B cell (primary cell): Measurements from ENCODE around the gene KCTD5. TPM values are rescaled to one million over a fixed set of nuclear protein-coding genes. Genes with fewer than 3 reads are reported as not detected.

ENCODE experiments used
- ATAC-seq: fragments of 200-7000 bp; cut with Tn5 transposase; one replicate; pipeline ENCODE4 v1.10.0; 2021; ENCODE audit warnings: low read depth, mild to moderate bottlenecking, moderate number of reproducible peaks, moderate library complexity
- CTCF ChIA-PET: fragments of 350-600 bp; sonication (Branson Sonifier 250); formaldehyde crosslinking; loops from one replicate; lab custom pipeline; 2021; ENCODE audit warnings: antibody characterized with exemption, inconsistent platforms; lab: Charles Lee
- POLR2A ChIA-PET: fragments of 350-600 bp; sonication (Branson Sonifier 250); formaldehyde crosslinking; loops from one replicate; lab custom pipeline; 2021; ENCODE audit warnings: antibody characterized with exemption; lab: Charles Lee
- DNase-seq: peaks from one replicate; pipeline ENCODE4 v3.0.0; 2013
- H2AFZ ChIP-seq: 2 replicates; pipeline ENCODE4 v1.6.1; 2012; ENCODE audit warnings: mild to moderate bottlenecking, low read depth, low read length; ENCODE audit not compliant: insufficient read depth, poor library complexity, severe bottlenecking
- H3K27ac ChIP-seq, 2 donors: 1 replicate in 1 of 2; 2 replicates in 1 of 2; pipeline ENCODE4 v1.5.1; 2012 to 2013; ENCODE audit warnings: low read length in 2 of 2, mild to moderate bottlenecking in 2 of 2, moderate library complexity in 1 of 2
- H3K27me3 ChIP-seq, 4 experiments: fragments of 200-600 bp in 1 of 4; sonication (generic) in 1 of 4; replicated peaks in 1 of 4; 1 replicate in 2 of 4; 2 replicates in 2 of 4; pipeline versions ENCODE4 v1.6.1 to v1.7.0; 2013 to 2016; ENCODE audit warnings: low read length in 3 of 4, mild to moderate bottlenecking in 2 of 4, mixed read lengths in 1 of 4, moderate library complexity in 1 of 4; ENCODE audit not compliant: insufficient read depth in 4 of 4, control insufficient read depth in 3 of 4; ENCODE audit errors: control extremely low read depth in 1 of 4
- H3K36me3 ChIP-seq, 2 experiments: replicated peaks in 1 of 2; 1 replicate in 1 of 2; 2 replicates in 1 of 2; pipeline versions ENCODE4 v1.6.1 to v1.7.1; 2013; ENCODE audit warnings: low read length in 1 of 2; ENCODE audit not compliant: insufficient read depth in 2 of 2, control insufficient read depth in 1 of 2; ENCODE audit errors: control extremely low read depth in 1 of 2, extremely low read depth in 1 of 2
- H3K4me1 ChIP-seq, 2 donors: fragments of 200-600 bp in 1 of 2; sonication (generic) in 1 of 2; 1 replicate in 1 of 2; 2 replicates in 1 of 2; pipeline versions ENCODE4 v1.5.1 to v1.6.1; 2013 to 2017; ENCODE audit warnings: low read length in 2 of 2; ENCODE audit not compliant: control insufficient read depth in 2 of 2, insufficient read depth in 2 of 2
- H3K4me2 ChIP-seq: replicated peaks from 2 replicates; pipeline ENCODE3; 2012; ENCODE audit warnings: mild to moderate bottlenecking, low read depth, low read length; ENCODE audit not compliant: poor library complexity, severe bottlenecking
- H3K4me3 ChIP-seq, 5 experiments: fragments of 200-600 bp in 1 of 5; sonication (generic) in 1 of 5; 1 replicate in 3 of 5; 2 replicates in 2 of 5; pipeline versions ENCODE4 v1.5.1 to v1.7.0; 2011 to 2016; ENCODE audit warnings: low read length in 4 of 5, mild to moderate bottlenecking in 4 of 5, low read depth in 2 of 5, control low read depth in 1 of 5, moderate library complexity in 1 of 5; ENCODE audit not compliant: insufficient read depth in 1 of 5; ENCODE audit errors: control extremely low read depth in 1 of 5, extremely low read depth in 1 of 5
- H3K79me2 ChIP-seq: fragments of 200-600 bp; sonication (generic); one replicate; pipeline ENCODE4 v1.6.0; 2016; ENCODE audit warnings: low read length; ENCODE audit not compliant: control insufficient read depth, insufficient read depth
- H3K9ac ChIP-seq: fragments of 200-600 bp; sonication (generic); 2 replicates; pipeline ENCODE4 v1.6.1; 2017; ENCODE audit warnings: mild to moderate bottlenecking, low read length, moderate library complexity
- H3K9me3 ChIP-seq, 3 donors: one replicate each; pipeline versions ENCODE4 v1.6.1 to v1.7.1; 2013; ENCODE audit warnings: low read length in 2 of 3; ENCODE audit not compliant: control insufficient read depth in 2 of 3, insufficient read depth in 1 of 3; ENCODE audit errors: control extremely low read depth in 1 of 3
- H4K20me1 ChIP-seq: 2 replicates; pipeline ENCODE4 v1.6.0; 2012; ENCODE audit warnings: mild to moderate bottlenecking, low read length; ENCODE audit not compliant: insufficient read depth, control insufficient read depth, poor library complexity, severe bottlenecking
- H3K27ac Mint-ChIP-seq: one replicate; pipeline ENCODE4 v1.8.0; 2021; ENCODE audit warnings: mixed read lengths
- H3K27me3 Mint-ChIP-seq: one replicate; pipeline ENCODE4 v1.8.0; 2021; ENCODE audit warnings: mixed read lengths
- H3K4me1 Mint-ChIP-seq: one replicate; pipeline ENCODE4 v1.8.0; 2021; ENCODE audit warnings: mixed read lengths
- H3K4me3 Mint-ChIP-seq: one replicate; pipeline ENCODE4 v1.8.0; 2021; ENCODE audit warnings: mixed read lengths
- H3K9me3 Mint-ChIP-seq: one replicate; pipeline ENCODE4 v1.8.0; 2022; ENCODE audit warnings: mixed read lengths; ENCODE audit not compliant: insufficient read depth
- EZH2 ChIP-seq: IDR thresholded peaks from 2 replicates; pipeline ENCODE4 v1.6.1; 2012; ENCODE audit warnings: borderline replicate concordance, low read depth, mild to moderate bottlenecking, moderate library complexity, low read length; ENCODE audit not compliant: insufficient read depth, poor library complexity, severe bottlenecking
- WGBS: methylation state at CpG from one replicate; pipeline ENCODE4 v1.1.5; 2013; ENCODE audit warnings: missing lambda C conversion rate; ENCODE audit not compliant: insufficient coverage; 5-methylcytosine and 5-hydroxymethylcytosine counted together
- intact Hi-C: fragments of 100-400 bp; cut with micrococcal nuclease; formaldehyde crosslinking; loops from one replicate; pipeline ENCODE4 v1.10.0; 2022
- polyA plus RNA-seq: library from polyadenylated mRNA; depleted of rRNA; stranded (reverse); fragments of >200 nt; gene quantifications from 2 replicates; pipeline ENCODE4 v1.2.3, GENCODE V29; 2012
- total RNA-seq, 2 donors: library from RNA; stranded (reverse); fragments of 120-200 nt in 1 of 2; gene quantifications; 1 replicate in 1 of 2; 2 replicates in 1 of 2; pipeline versions ENCODE4 v1.2.3 to v1.2.4, GENCODE V29; 2013 to 2022
- TF ChIP-seq, protein P1 (sequence below): fragments of 200-600 bp; IDR thresholded peaks from one replicate; pipeline ENCODE4 v1.8.0; 2022; ENCODE audit warnings: antibody characterized with exemption, mild to moderate bottlenecking

The KCTD5 gene
- total and polyA plus RNA-seq, 2 donors (not counting 1 experiment from before 2014, with no cell fraction given) = 17.2 to 37.3 TPM

- Mint-ChIP-seq H3K9me3 (no peaks in the 10 kb centered on the region), H3K4me1 (peaks cover 26% of the 10 kb centered on the region), H3K27ac (peak overlapping the region; percentile 50), H3K27me3 (no peaks in the 10 kb centered on the region), H3K4me3 (peak overlapping the region; percentile 44)
- Histone ChIP-seq H3K4me2 (peak overlapping the region; percentile 42), H3K27ac (no peak overlapping the region), H3K36me3 (peaks cover 0 to 14% of the 10 kb centered on the region in 2 experiments), H3K79me2 (peaks cover 19% of the 10 kb centered on the region), H4K20me1 (no peaks in the 10 kb centered on the region), H2AFZ (no peak overlapping the region), H3K9me3 (no peaks in the 10 kb centered on the region), H3K9ac (no peak overlapping the region), H3K4me1 (peaks cover 10 to 27% of the 10 kb centered on the region in 2 donors), H3K4me3 (no peak overlapping the region), H3K27me3 (no peaks in the 10 kb centered on the region)
- ChIA-PET CTCF (no interaction called here), POLR2A (no interaction called here)
- ATAC-seq (no peak), DNase-seq (no peak)
- intact Hi-C loops = loop anchor here (5.0 kb wide), 2 partner anchors 196 to 211 kb away; partner anchors contain the start of gene FLYWCH2
- no peak for TF ChIP-seq EZH2
- TF ChIP-seq, protein P1, sequence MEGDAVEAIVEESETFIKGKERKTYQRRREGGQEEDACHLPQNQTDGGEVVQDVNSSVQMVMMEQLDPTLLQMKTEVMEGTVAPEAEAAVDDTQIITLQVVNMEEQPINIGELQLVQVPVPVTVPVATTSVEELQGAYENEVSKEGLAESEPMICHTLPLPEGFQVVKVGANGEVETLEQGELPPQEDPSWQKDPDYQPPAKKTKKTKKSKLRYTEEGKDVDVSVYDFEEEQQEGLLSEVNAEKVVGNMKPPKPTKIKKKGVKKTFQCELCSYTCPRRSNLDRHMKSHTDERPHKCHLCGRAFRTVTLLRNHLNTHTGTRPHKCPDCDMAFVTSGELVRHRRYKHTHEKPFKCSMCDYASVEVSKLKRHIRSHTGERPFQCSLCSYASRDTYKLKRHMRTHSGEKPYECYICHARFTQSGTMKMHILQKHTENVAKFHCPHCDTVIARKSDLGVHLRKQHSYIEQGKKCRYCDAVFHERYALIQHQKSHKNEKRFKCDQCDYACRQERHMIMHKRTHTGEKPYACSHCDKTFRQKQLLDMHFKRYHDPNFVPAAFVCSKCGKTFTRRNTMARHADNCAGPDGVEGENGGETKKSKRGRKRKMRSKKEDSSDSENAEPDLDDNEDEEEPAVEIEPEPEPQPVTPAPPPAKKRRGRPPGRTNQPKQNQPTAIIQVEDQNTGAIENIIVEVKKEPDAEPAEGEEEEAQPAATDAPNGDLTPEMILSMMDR = no peak
- 96% methylated on average over 13 of the region's 13 CpGs for WGBS
Measured at GRCh38 chr16:2671741-2672140, 10.6 kb upstream of the KCTD5 start.
